ENCODE data around the gene COX5B. TPM values are rescaled to one million over a fixed set of nuclear protein-coding genes. Genes with fewer than 3 reads are reported as not detected.

The COX5B gene
- total RNA-seq, 2 donors from 2014 or later = 175 to 181 TPM

DNA sequence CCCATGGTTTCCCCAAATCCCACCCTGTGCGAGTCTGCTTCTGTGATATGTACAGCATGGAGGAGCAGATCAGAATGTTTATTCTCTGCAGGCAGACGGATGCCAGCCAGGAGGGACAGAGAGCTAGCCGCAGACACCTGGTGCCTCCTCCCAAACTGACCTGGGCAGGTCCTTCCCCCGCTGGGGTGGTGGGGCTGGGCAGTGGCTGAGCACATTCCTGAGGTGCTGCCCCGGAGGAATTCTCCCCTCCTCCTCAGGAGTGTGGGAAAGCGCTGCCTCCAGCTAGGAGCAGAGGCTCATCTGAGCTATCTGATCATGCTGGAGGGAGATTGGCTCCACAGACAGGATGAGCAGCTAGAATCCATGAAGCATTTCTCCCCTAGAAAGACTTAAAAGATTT is 45.3 kb downstream of the COX5B start:
- no peak overlapping the region for H3K27ac Mint-ChIP-seq
- ATAC-seq (replicated peaks in 1 of 2) (no peak), DNase-seq (no peak)
- H3K4me3 Mint-ChIP-seq = no peak overlapping the region
- H3K27me3 Mint-ChIP-seq (ENCODE audit: low read depth) = no peaks in the 10 kb centered on the region
- no peaks in the 10 kb centered on the region for H3K9me3 Mint-ChIP-seq
- peaks cover 27% of the 10 kb centered on the region for H3K4me1 Mint-ChIP-seq (ENCODE audit: low read depth)
- H3K36me3 Mint-ChIP-seq (ENCODE audit: insufficient read depth in 2 of 2) = no peaks in the 10 kb centered on the region

DNA sequence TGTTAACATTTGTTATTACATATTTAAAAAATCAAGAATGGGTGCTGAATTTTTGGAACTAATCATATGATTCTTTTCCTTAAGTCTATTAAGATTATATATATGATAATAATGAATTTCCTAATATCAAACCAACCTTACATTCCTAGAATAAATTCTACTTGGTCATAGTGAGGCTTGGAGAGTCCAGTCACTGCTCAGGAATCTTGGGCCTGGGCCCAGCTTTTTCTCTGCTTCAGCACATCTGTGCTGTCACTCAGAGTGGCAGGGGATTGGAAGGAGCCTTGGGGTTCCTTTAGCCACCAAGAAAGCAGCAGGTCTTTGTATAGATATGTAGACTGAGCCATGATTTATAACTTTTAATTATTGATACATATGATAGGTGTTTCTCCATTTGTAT is 47.6 kb downstream of the COX5B start:
- H3K36me3 Mint-ChIP-seq (ENCODE audit: insufficient read depth in 2 of 2) = no peaks in the 10 kb centered on the region
- no peak overlapping the region for H3K4me3 Mint-ChIP-seq
- no peak for ATAC-seq (replicated peaks in 1 of 2)
- H3K27ac Mint-ChIP-seq = no peak overlapping the region
- peaks cover 19% of the 10 kb centered on the region for H3K4me1 Mint-ChIP-seq (ENCODE audit: low read depth)
- no peaks in the 10 kb centered on the region for H3K9me3 Mint-ChIP-seq
- no peaks in the 10 kb centered on the region for H3K27me3 Mint-ChIP-seq (ENCODE audit: low read depth)
- no peak for DNase-seq

DNA sequence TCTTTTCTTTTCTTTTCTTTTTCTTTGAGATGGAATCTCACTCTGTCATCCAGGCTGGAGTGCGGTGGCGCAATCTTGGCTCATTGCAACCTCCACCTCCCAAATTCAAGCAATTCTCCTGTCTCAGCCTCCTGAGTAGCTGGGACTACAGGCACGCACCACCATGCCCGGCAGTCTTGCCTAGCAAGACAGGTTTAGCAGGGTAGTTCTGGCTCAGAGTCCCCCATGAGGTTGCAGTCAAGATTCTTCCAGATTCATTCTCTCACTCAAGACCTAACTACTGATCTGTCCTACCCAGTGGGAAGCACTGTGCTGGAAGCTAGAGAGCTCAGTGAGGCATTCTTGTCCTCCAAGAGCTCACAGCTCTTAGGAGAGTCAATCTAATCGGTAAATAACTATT is 49.9 kb downstream of the COX5B start:
- Mint-ChIP-seq H3K27me3 (ENCODE audit: low read depth) (no peaks in the 10 kb centered on the region), H3K9me3 (no peaks in the 10 kb centered on the region), H3K4me1 (ENCODE audit: low read depth) (peaks cover 21% of the 10 kb centered on the region), H3K36me3 (ENCODE audit: insufficient read depth in 2 of 2) (no peaks in the 10 kb centered on the region), H3K4me3 (no peak overlapping the region), H3K27ac (no peak overlapping the region)
- DNase-seq (no peak), ATAC-seq (replicated peaks in 1 of 2) (no peak)

GRCh38 chr2:97697252-97698235 is 51.7 kb downstream of the COX5B start:
- ATAC-seq (replicated peaks in 1 of 2) = peak; percentile 93 to 94
- H3K4me1 Mint-ChIP-seq (ENCODE audit: low read depth) = peaks cover 21% of the 10 kb centered on the region
- no peaks in the 10 kb centered on the region for H3K36me3 Mint-ChIP-seq (ENCODE audit: insufficient read depth in 2 of 2)
- H3K9me3 Mint-ChIP-seq = no peaks in the 10 kb centered on the region
- peak; percentile 89 to 93 for DNase-seq
- H3K4me3 Mint-ChIP-seq = peak overlapping the region; percentile 38 to 61
- no peaks in the 10 kb centered on the region for H3K27me3 Mint-ChIP-seq (ENCODE audit: low read depth)
- no peak overlapping the region for H3K27ac Mint-ChIP-seq

Other genes starting within 250 kb of the COX5B start
- 10 to 100 TPM; 39.4 to 41.9 TPM for gene ANKRD36B, start 56.2 kb upstream of the COX5B start, total RNA-seq
- 100 to 1,000 TPM; 123 to 129 TPM for gene ACTR1B, start 18.0 kb downstream of the COX5B start, total RNA-seq
- gene C2orf92, start 23.7 kb downstream of the COX5B start, total RNA-seq = 10 to 100 TPM; 15.2 to 18.0 TPM
- 100 to 1,000 TPM; 164 to 190 TPM for gene ZAP70, start 67.5 kb downstream of the COX5B start, total RNA-seq

Data from activated T-cell treated with anti-CD3 and anti-CD28 coated beads, Interleukin-2, amount 50 U/mL, for 72 hours (primary cell).